ENCODE data around the gene TEK. TPM values are rescaled to one million over a fixed set of nuclear protein-coding genes. Genes with fewer than 3 reads are reported as not detected.

The TEK gene
- total and polyA plus RNA-seq, 10 of the 15 experiments (the other 5 are each of a cell fraction or from before 2014, with no cell fraction given) = not detected

- Histone ChIP-seq H3K36me3 (ENCODE audit: control insufficient read depth in 2 of 2, insufficient read depth in 2 of 2, low read length in 1 of 2) (no peaks in the 10 kb centered on the region), H3K4me3 (no peak overlapping the region), H3K9ac (ENCODE audit: control insufficient read depth, insufficient read depth, low read length) (no peak overlapping the region), H3K4me2 (ENCODE audit: control insufficient read depth, insufficient read depth) (no peak overlapping the region), H3K9me3 (replicated peaks; ENCODE audit: control insufficient read depth, insufficient read depth, low read length) (no peaks in the 10 kb centered on the region), H4K20me1 (ENCODE audit: control insufficient read depth, insufficient read depth) (no peaks in the 10 kb centered on the region), H3K27ac (ENCODE audit: control insufficient read depth, insufficient read depth) (no peak overlapping the region), H3K79me2 (ENCODE audit: control insufficient read depth, insufficient read depth, low read length) (no peaks in the 10 kb centered on the region), H3K4me1 (ENCODE audit: control insufficient read depth, insufficient read depth, low read length) (no peaks in the 10 kb centered on the region), H3K27me3 (replicated peaks in 1 of 2; ENCODE audit: control insufficient read depth in 2 of 2, insufficient read depth in 2 of 2, low read length in 1 of 2) (0 out of 4 replicates have a peak, but pooled peaks cover 0 to 1% of the 10 kb centered on the region in 2 experiments), H2AFZ (ENCODE audit: control insufficient read depth, low read depth, low read length) (no peak overlapping the region)
- ChIA-PET CTCF (no interaction called here), POLR2A (interaction anchor here (0.5 kb wide), 1 partner anchor 235 kb away, joined by 6 read pairs; no protein-coding TSS in a partner anchor), RAD21 (ENCODE audit: unreplicated experiment) (no interaction called here), SMC1A (ENCODE audit: uncharacterized antibody, unreplicated experiment) (interaction anchor here (0.9 kb wide), 1 partner anchor 9 kb away, joined by 3 read pairs; no protein-coding TSS in a partner anchor)
- no peak for TF ChIP-seq POU2F2 (IDR thresholded peaks at IDR 0.05; ENCODE audit: borderline replicate concordance, low read depth, low read length)
- TF ChIP-seq YBX1 (IDR thresholded peaks at IDR 0.05) = no peak
- TF ChIP-seq CHD4 (IDR thresholded peaks at IDR 0.05) = no peak
- TF ChIP-seq PRDM15 (CRISPR knock-in tag; IDR thresholded peaks at IDR 0.05) = no peak
- TF ChIP-seq FOXM1 (IDR thresholded peaks at IDR 0.05; ENCODE audit: low read depth, low read length) = no peak
- TF ChIP-seq HDAC6 (IDR thresholded peaks at IDR 0.05; ENCODE audit: unreplicated experiment) = no peak
- no peak for TF ChIP-seq EP300 (IDR thresholded peaks at IDR 0.05; ENCODE audit: borderline replicate concordance in 1 of 2, control insufficient read depth in 1 of 2, low read depth in 2 of 2, low read length in 2 of 2)
- TF ChIP-seq NKRF (conservative IDR thresholded peaks at IDR 0.05) = no peak
- TF ChIP-seq STAT1 (conservative IDR thresholded peaks at IDR 0.05) = no peak
- 67% methylated on average over 3 of the region's 3 CpGs for WGBS (ENCODE audit: insufficient coverage, insufficient replicate concordance, low lambda C conversion rate, missing lambda C conversion rate)
- DNase-seq (ENCODE audit: low read depth, low spot score) (no peak), ATAC-seq (no peak), FAIRE-seq (no peak)
- no TSS peak for BruUV-seq (replicated peaks)
- intact Hi-C loops (cut with micrococcal nuclease; ENCODE audit: unreplicated experiment) = no loop called here
- in situ Hi-C loops (cut with MboI) = no loop called here
Observed at GRCh38 chr9:27124151-27124550, 15.1 kb downstream of the TEK start.

Data from GM12878 (cell line).